ENCODE results near the gene FHIT. TPM values are rescaled to one million over a fixed set of nuclear protein-coding genes. Genes with fewer than 3 reads are reported as not detected.

Gene FHIT
- total and polyA plus RNA-seq, 2 of the 4 experiments (the other 2 are of a cell fraction) = 0.07 TPM; not detected in 1

DNA sequence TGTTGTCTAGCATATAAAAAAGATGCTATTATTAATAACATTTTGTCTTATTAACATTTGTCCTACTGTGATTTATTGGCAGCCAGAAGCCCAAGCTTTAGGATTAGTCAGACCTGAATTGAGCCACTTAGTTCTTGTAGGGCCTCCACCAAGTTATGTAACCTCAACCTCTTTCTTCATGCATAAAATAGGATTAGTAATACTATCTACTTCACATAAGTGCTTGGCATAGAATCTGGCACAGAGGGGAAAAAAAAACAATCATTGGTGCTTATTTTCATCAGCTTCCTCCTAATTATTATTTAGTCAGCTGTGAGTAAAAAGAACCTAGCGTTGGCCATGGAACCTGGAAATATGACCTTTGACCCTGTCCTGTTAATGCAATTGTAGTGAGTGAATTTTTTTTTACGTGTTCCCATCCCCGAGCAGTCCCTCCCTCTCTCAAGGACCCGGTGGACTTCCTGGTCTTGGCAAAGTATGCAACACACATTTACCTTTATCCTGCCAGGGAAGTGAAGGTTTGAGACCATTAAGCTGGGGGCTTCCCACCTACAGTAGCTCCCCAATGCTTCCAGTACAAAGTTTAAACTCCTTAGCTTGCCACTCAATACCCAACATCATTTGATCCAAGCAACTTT, 136.8 kb downstream of the FHIT start:
- CTCF ChIA-PET = no interaction called here
- no peak overlapping the region for H3K4me2 ChIP-seq (ENCODE audit: low read depth, low read length)
- no peak overlapping the region for H2BK5ac ChIP-seq (ENCODE audit: low read depth, low read length, poor library complexity, severe bottlenecking)
- H3K36me3 ChIP-seq (ENCODE audit: control insufficient read depth, insufficient read depth, low read length) = no peaks in the 10 kb centered on the region
- no peak overlapping the region for H3K18ac ChIP-seq (ENCODE audit: low read depth, low read length)
- peaks cover 5% of the 10 kb centered on the region; the same call in 1 of the 2 replicates for H3K9me3 ChIP-seq (ENCODE audit: control insufficient read depth, insufficient read depth, low read length)
- POLR2A ChIA-PET (ENCODE audit: unreplicated experiment) = no interaction called here
- no peak overlapping the region for H2BK120ac ChIP-seq (ENCODE audit: low read depth, low read length)
- dilution Hi-C loops (cut with HindIII; ENCODE audit: low sequenced_read_pairs, unreplicated experiment) = no loop called here
- no peak overlapping the region for H3K27ac ChIP-seq (ENCODE audit: insufficient read depth, low read length)
- H3K4ac ChIP-seq (ENCODE audit: low read depth, low read length) = no peak overlapping the region
- no peak overlapping the region for H3K14ac ChIP-seq (replicated peaks; ENCODE audit: low read depth, low read length)
- no peak overlapping the region for H2BK15ac ChIP-seq (ENCODE audit: low read depth, low read length)
- H2AFZ ChIP-seq (replicated peaks; ENCODE audit: low read length, poor library complexity) = no peak overlapping the region
- no peak overlapping the region for H2AK9ac ChIP-seq (replicated peaks; ENCODE audit: low read depth, low read length, poor library complexity)
- TF ChIP-seq CHD1 (IDR thresholded peaks at IDR 0.05; ENCODE audit: low read depth, low read length) (no peak), RAD21 (IDR thresholded peaks at IDR 0.05; ENCODE audit: low read length) (no peak), CEBPB (IDR thresholded peaks at IDR 0.05; ENCODE audit: low read depth, low read length) (no peak), MAFK (IDR thresholded peaks at IDR 0.05; ENCODE audit: low read depth, low read length) (no peak), CTCF (conservative IDR thresholded peaks at IDR 0.05; ENCODE audit: low read depth, low read length) (no peak), FOS (IDR thresholded peaks at IDR 0.05; ENCODE audit: low read depth, low read length) (no peak), BHLHE40 (IDR thresholded peaks at IDR 0.05; ENCODE audit: low read depth, low read length) (no peak), POLR2A (IDR thresholded peaks at IDR 0.05; ENCODE audit: low read depth, low read length) (no peak), RCOR1 (IDR thresholded peaks at IDR 0.05; ENCODE audit: insufficient replicate concordance, low read length) (no peak), MAZ (IDR thresholded peaks at IDR 0.05; ENCODE audit: borderline replicate concordance, low read depth, low read length) (no peak), NFE2L2 (IDR thresholded peaks at IDR 0.05; ENCODE audit: low read depth, low read length) (no peak), SMC3 (IDR thresholded peaks at IDR 0.05; ENCODE audit: low read depth, low read length) (no peak)
- TF ChIP-seq, protein P1, sequence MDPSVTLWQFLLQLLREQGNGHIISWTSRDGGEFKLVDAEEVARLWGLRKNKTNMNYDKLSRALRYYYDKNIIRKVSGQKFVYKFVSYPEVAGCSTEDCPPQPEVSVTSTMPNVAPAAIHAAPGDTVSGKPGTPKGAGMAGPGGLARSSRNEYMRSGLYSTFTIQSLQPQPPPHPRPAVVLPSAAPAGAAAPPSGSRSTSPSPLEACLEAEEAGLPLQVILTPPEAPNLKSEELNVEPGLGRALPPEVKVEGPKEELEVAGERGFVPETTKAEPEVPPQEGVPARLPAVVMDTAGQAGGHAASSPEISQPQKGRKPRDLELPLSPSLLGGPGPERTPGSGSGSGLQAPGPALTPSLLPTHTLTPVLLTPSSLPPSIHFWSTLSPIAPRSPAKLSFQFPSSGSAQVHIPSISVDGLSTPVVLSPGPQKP (IDR thresholded peaks at IDR 0.05; ENCODE audit: borderline replicate concordance, low read depth, low read length) = no peak
- TF ChIP-seq, protein P2, sequence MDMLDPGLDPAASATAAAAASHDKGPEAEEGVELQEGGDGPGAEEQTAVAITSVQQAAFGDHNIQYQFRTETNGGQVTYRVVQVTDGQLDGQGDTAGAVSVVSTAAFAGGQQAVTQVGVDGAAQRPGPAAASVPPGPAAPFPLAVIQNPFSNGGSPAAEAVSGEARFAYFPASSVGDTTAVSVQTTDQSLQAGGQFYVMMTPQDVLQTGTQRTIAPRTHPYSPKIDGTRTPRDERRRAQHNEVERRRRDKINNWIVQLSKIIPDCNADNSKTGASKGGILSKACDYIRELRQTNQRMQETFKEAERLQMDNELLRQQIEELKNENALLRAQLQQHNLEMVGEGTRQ (IDR thresholded peaks at IDR 0.05; ENCODE audit: low read depth, low read length) = no peak
- H4K5ac ChIP-seq (ENCODE audit: low read depth, low read length) = no peak overlapping the region
- ATAC-seq (ENCODE audit: low read depth) (no peak), DNase-seq (no peak)
- H3K4me3 ChIP-seq (ENCODE audit: insufficient read depth, low read depth, low read length) = no peak overlapping the region
- H3K79me1 ChIP-seq (ENCODE audit: low read depth in 1 of 2, low read length in 2 of 2) = no peaks in the 10 kb centered on the region
- no peaks in the 10 kb centered on the region for H3K4me1 ChIP-seq (ENCODE audit: control insufficient read depth, insufficient read depth, low read length)
- intact Hi-C loops (cut with micrococcal nuclease) = no loop called here
- no peaks in the 10 kb centered on the region for H3K27me3 ChIP-seq (ENCODE audit: control insufficient read depth, insufficient read depth, low read length)
- no CpG with 5 or more reads among the region's 4 CpGs for WGBS, 2 experiments (ENCODE audit: extremely low coverage in 2 of 2, insufficient read length in 1 of 2)
- BruUV-seq (replicated peaks) = no TSS peak
- no peak overlapping the region for H2AK5ac ChIP-seq (ENCODE audit: low read depth, low read length)
- H4K8ac ChIP-seq (ENCODE audit: low read depth in 2 of 2, low read length in 2 of 2) = no peak overlapping the region
- H4K20me1 ChIP-seq (ENCODE audit: insufficient read depth, low read length) = no peaks in the 10 kb centered on the region
- H3K9ac ChIP-seq (ENCODE audit: low read depth, low read length) = no peak overlapping the region
- H3K56ac ChIP-seq (ENCODE audit: extremely low read depth, insufficient read depth, low read length) = no peak overlapping the region
- no peak overlapping the region for H4K91ac ChIP-seq (ENCODE audit: insufficient read depth, low read depth, low read length)
- in situ Hi-C loops (cut with MboI; ENCODE audit: low sequenced_read_pairs) = no loop called here
- H3K9me1 ChIP-seq (ENCODE audit: insufficient read depth, low read length) = no peaks in the 10 kb centered on the region
- no peak overlapping the region for H2BK20ac ChIP-seq (ENCODE audit: low read depth, low read length)
- H3K23ac ChIP-seq (ENCODE audit: low read depth, low read length) = no peak overlapping the region
